ENCODE results near the gene CTSA. TPM values are rescaled to one million over a fixed set of nuclear protein-coding genes. Genes with fewer than 3 reads are reported as not detected.
"Not testable (repeated sequence)": the region's sequence is repeated elsewhere in the genome, so short reads cannot be mapped to it uniquely, and the experiment has no call there.

The CTSA gene
- total RNA-seq, 2 experiments from 2014 or later = 76.9 to 83.4 TPM

GRCh38 chr20:45919542-45920399, 28.6 kb downstream of the CTSA start:
- no peaks in the 10 kb centered on the region for H3K9me3 Mint-ChIP-seq
- peaks cover 27% of the 10 kb centered on the region for H3K27me3 Mint-ChIP-seq
- POLR2A ChIA-PET = interaction anchor here (1.3 kb wide), 1 partner anchor 16 kb away, joined by 3 read pairs; no protein-coding TSS in a partner anchor
- H3K4me1 Mint-ChIP-seq = no peaks in the 10 kb centered on the region
- ATAC-seq (ENCODE audit: low read depth) (no peak), DNase-seq (no peak)
- no peaks in the 10 kb centered on the region for H3K36me3 Mint-ChIP-seq
- H3K27ac Mint-ChIP-seq = no peak overlapping the region
- H3K4me3 Mint-ChIP-seq = no peak overlapping the region

GRCh38 chr20:45920462-45921336, 29.6 kb downstream of the CTSA start:
- Mint-ChIP-seq H3K4me1 (no peaks in the 10 kb centered on the region), H3K4me3 (no peak overlapping the region), H3K27me3 (peaks cover 33% of the 10 kb centered on the region), H3K27ac (no peak overlapping the region), H3K36me3 (no peaks in the 10 kb centered on the region), H3K9me3 (no peaks in the 10 kb centered on the region)
- POLR2A ChIA-PET = interaction anchor here (1.2 to 1.3 kb wide), 2 partner anchors 13 to 15 kb away, joined by 3 read pairs; no protein-coding TSS in a partner anchor
- DNase-seq (no peak), ATAC-seq (ENCODE audit: low read depth) (no peak)

- no peak for DNase-seq
- POLR2A ChIA-PET = interaction anchor here (1.2 kb wide), 1 partner anchor 12 kb away, joined by 3 read pairs; no protein-coding TSS in a partner anchor
- Mint-ChIP-seq H3K4me1 (no peaks in the 10 kb centered on the region), H3K27ac (no peak overlapping the region), H3K36me3 (no peaks in the 10 kb centered on the region), H3K4me3 (no peak overlapping the region), H3K9me3 (no peaks in the 10 kb centered on the region), H3K27me3 (peaks cover 33% of the 10 kb centered on the region)
- ATAC-seq (ENCODE audit: low read depth) = no peak
Measured at GRCh38 chr20:45921337-45922189, 30.4 kb downstream of the CTSA start.

GRCh38 chr20:45924391-45925261, 33.5 kb downstream of the CTSA start:
- H3K27ac Mint-ChIP-seq = no peak overlapping the region
- peaks cover 26% of the 10 kb centered on the region for H3K27me3 Mint-ChIP-seq
- H3K9me3 Mint-ChIP-seq = no peaks in the 10 kb centered on the region
- POLR2A ChIA-PET = interaction anchor here (0.9 to 2.4 kb wide), 2 partner anchors 10 to 34 kb away, joined by 3 to 17 read pairs; partner anchors contain the start of genes CTSA, NEURL2 and PCIF1
- no peak for ATAC-seq (ENCODE audit: low read depth)
- no peak overlapping the region for H3K4me3 Mint-ChIP-seq
- DNase-seq = no peak
- no peaks in the 10 kb centered on the region for H3K4me1 Mint-ChIP-seq
- no peaks in the 10 kb centered on the region for H3K36me3 Mint-ChIP-seq

- DNase-seq = no peak
- ATAC-seq (ENCODE audit: low read depth) = no peak
- Mint-ChIP-seq H3K9me3 (no peaks in the 10 kb centered on the region), H3K4me3 (no peak overlapping the region), H3K4me1 (no peaks in the 10 kb centered on the region), H3K27ac (no peak overlapping the region), H3K36me3 (no peaks in the 10 kb centered on the region), H3K27me3 (peaks cover 21% of the 10 kb centered on the region)
- POLR2A ChIA-PET = interaction anchor here (0.8 to 2.4 kb wide), 2 partner anchors 9 kb away, joined by 3 to 17 read pairs; partner anchors contain the start of gene PCIF1
Measured at GRCh38 chr20:45925821-45926506, 34.8 kb downstream of the CTSA start.

- H3K4me1 Mint-ChIP-seq = no peaks in the 10 kb centered on the region
- DNase-seq (no peak), ATAC-seq (ENCODE audit: low read depth) (no peak)
- H3K27ac Mint-ChIP-seq = no peak overlapping the region
- peaks cover 14% of the 10 kb centered on the region for H3K27me3 Mint-ChIP-seq
- no peaks in the 10 kb centered on the region for H3K9me3 Mint-ChIP-seq
- no peak overlapping the region for H3K4me3 Mint-ChIP-seq
- POLR2A ChIA-PET = interaction anchor here (0.8 kb wide), 1 partner anchor 8 kb away, joined by 3 read pairs; no protein-coding TSS in a partner anchor
- H3K36me3 Mint-ChIP-seq = no peaks in the 10 kb centered on the region
Measured at GRCh38 chr20:45926731-45927070, 35.6 kb downstream of the CTSA start.

- POLR2A ChIA-PET = no interaction called here
- Mint-ChIP-seq H3K27me3 (peaks cover 11% of the 10 kb centered on the region), H3K4me1 (no peaks in the 10 kb centered on the region), H3K4me3 (no peak overlapping the region), H3K27ac (no peak overlapping the region), H3K36me3 (no peaks in the 10 kb centered on the region), H3K9me3 (no peaks in the 10 kb centered on the region)
- ATAC-seq (ENCODE audit: low read depth) (no peak), DNase-seq (no peak)
Measured at GRCh38 chr20:45927071-45927878, 36.1 kb downstream of the CTSA start.

GRCh38 chr20:45931680-45932079, 40.5 kb downstream of the CTSA start:
- ATAC-seq (ENCODE audit: low read depth); H3K36me3 Mint-ChIP-seq; DNase-seq; H3K27ac Mint-ChIP-seq; H3K4me3 Mint-ChIP-seq; H3K27me3 Mint-ChIP-seq; H3K9me3 Mint-ChIP-seq; H3K4me1 Mint-ChIP-seq; POLR2A ChIA-PET: not testable (repeated sequence)

DNA sequence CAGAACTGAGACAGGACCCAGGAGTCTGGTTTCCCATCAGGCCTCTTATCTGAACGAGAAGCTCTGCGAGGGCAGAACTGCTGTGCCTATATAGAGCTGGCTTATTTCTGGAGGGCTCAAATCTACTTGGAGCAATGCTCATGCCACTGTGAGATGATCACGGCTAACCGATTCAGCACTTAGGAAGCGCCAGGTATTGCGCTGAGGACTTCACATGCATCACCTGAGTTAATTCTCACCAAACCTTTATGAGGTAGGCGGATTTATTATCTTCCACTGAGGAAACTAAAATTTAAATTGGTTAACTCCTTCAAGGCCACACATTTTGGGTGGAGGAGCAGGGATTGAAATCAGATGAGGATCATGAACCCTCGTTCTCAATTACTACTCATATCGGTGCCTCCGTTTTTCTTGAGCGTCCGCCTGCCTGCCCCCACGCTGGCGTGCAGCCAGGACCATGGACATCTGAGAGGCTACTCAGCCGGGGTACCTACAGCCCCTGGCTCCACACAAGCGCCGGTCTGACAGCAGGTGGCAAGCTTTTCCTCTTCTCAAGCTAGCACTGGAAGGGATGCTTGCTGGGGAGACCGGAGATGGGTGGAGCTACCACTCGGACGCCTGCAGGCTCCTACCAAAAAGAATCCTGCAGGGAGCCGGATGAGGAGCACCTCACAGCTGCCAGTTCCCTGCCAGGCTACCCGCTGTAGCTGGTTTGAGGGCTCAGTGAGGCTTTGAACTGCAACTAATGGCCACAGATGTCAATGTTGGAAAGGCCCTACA, 42.3 kb downstream of the CTSA start:
- peaks cover 17% of the 10 kb centered on the region for H3K4me1 Mint-ChIP-seq
- POLR2A ChIA-PET = interaction anchor here (0.6 to 5.6 kb wide), 21 partner anchors 9 to 155 kb away, joined by 3 to 93 read pairs (median 15); partner anchors contain the start of genes ACOT8, CTSA, DNTTIP1 and NEURL2

GRCh38 chr20:45934046-45934585, 43.0 kb downstream of the CTSA start:
- ATAC-seq (ENCODE audit: low read depth) = peak; percentile 17
- no peak for DNase-seq
- H3K4me1 Mint-ChIP-seq = peaks cover 18% of the 10 kb centered on the region
- POLR2A ChIA-PET = interaction anchor here (0.6 to 5.6 kb wide), 28 partner anchors 10 to 154 kb away, joined by 3 to 93 read pairs (median 4); partner anchors contain the start of genes ACOT8, CTSA, DNTTIP1 and NEURL2
- H3K9me3 Mint-ChIP-seq = no peaks in the 10 kb centered on the region
- H3K27ac Mint-ChIP-seq = peak overlapping the region; percentile 98
- H3K27me3 Mint-ChIP-seq = no peaks in the 10 kb centered on the region
- H3K36me3 Mint-ChIP-seq = peaks cover 11% of the 10 kb centered on the region
- peak overlapping the region; percentile 94 for H3K4me3 Mint-ChIP-seq

More for the DNA sequence above, 42.3 kb downstream of the CTSA start:
- Mint-ChIP-seq H3K27ac (peak overlapping the region; percentile 98), H3K36me3 (peaks cover 10% of the 10 kb centered on the region), H3K4me3 (peak overlapping the region; percentile 94), H3K9me3 (no peaks in the 10 kb centered on the region), H3K27me3 (no peaks in the 10 kb centered on the region)
- DNase-seq (peak; percentile 69), ATAC-seq (ENCODE audit: low read depth) (peak; percentile 28)

All from activated naive CD8-positive, alpha-beta T cell treated with anti-CD3 and anti-CD28 coated beads, Interleukin-2, amount 10 ng/mL, durations not matched to agents 7 days and 5 days (primary cell).